Endodermal cell (in vitro differentiated cells): ENCODE measurements around the gene SOX13. TPM values are rescaled to one million over a fixed set of nuclear protein-coding genes. Genes with fewer than 3 reads are reported as not detected.

Source experiments
- DNase-seq: peaks from one replicate; pipeline ENCODE4 v3.0.0-alpha.2; 2017
- H3K27ac ChIP-seq: 2 replicates; pipeline ENCODE4 v1.5.1; 2013; ENCODE audit warnings: mild to moderate bottlenecking, low read depth, low read length, moderate library complexity
- H3K27me3 ChIP-seq: 2 replicates; pipeline ENCODE4 v1.6.1; 2013; ENCODE audit warnings: mild to moderate bottlenecking, low read length, moderate library complexity; ENCODE audit not compliant: insufficient read depth, control insufficient read depth, poor library complexity, severe bottlenecking
- H3K36me3 ChIP-seq: 2 replicates; pipeline ENCODE4 v1.7.0; 2013; ENCODE audit warnings: mild to moderate bottlenecking, low read length, moderate library complexity; ENCODE audit not compliant: control insufficient read depth, insufficient read depth
- H3K4me1 ChIP-seq: one replicate; pipeline ENCODE4 v1.7.0; 2013; ENCODE audit warnings: low read length; ENCODE audit not compliant: control insufficient read depth, insufficient read depth
- H3K4me3 ChIP-seq: 2 replicates; pipeline ENCODE4 v1.5.1; 2013; ENCODE audit warnings: mild to moderate bottlenecking, low read length, moderate library complexity
- H3K9ac ChIP-seq: 2 replicates; pipeline ENCODE4 v1.6.1; 2013; ENCODE audit warnings: mild to moderate bottlenecking, low read length, moderate library complexity; ENCODE audit not compliant: poor library complexity, severe bottlenecking; ENCODE audit errors: extremely low read depth
- H3K9me3 ChIP-seq: 2 replicates; pipeline ENCODE4 v1.6.1; 2013; ENCODE audit warnings: mild to moderate bottlenecking, low read length, moderate library complexity; ENCODE audit not compliant: control insufficient read depth
- H3K27ac Mint-ChIP-seq: 2 replicates; pipeline ENCODE4 v1.8.0; 2020; ENCODE audit warnings: mixed read lengths
- H3K27me3 Mint-ChIP-seq: 2 replicates; pipeline ENCODE4 v1.8.0; 2021; ENCODE audit warnings: mild to moderate bottlenecking, mixed read lengths; ENCODE audit not compliant: insufficient read depth
- H3K36me3 Mint-ChIP-seq: 2 replicates; pipeline ENCODE4 v1.8.0; 2020; ENCODE audit warnings: low read depth, mixed read lengths
- H3K4me1 Mint-ChIP-seq: 2 replicates; pipeline ENCODE4 v1.8.0; 2020; ENCODE audit warnings: mixed read lengths
- H3K4me3 Mint-ChIP-seq: 2 replicates; pipeline ENCODE4 v1.8.0; 2020; ENCODE audit warnings: mild to moderate bottlenecking, moderate library complexity, mixed read lengths
- H3K9me3 Mint-ChIP-seq: 2 replicates; pipeline ENCODE4 v1.8.0; 2020; ENCODE audit warnings: mild to moderate bottlenecking, mixed read lengths
- CTCF ChIP-seq: fragments of 200-600 bp; sonication (generic); conservative IDR thresholded peaks from 2 replicates; pipeline ENCODE4 v1.5.0; 2021; ENCODE audit warnings: antibody characterized with exemption, mild to moderate bottlenecking
- WGBS, 2 experiments: methylation state at CpG; one replicate each; pipeline versions ENCODE4 v1.1.5 to v1.1.7; 2013; ENCODE audit warnings: missing lambda C conversion rate in 2 of 2, mixed read lengths in 1 of 2; ENCODE audit not compliant: insufficient coverage in 1 of 2, insufficient read length in 1 of 2; 5-methylcytosine and 5-hydroxymethylcytosine counted together
- total RNA-seq, 2 donors: library from RNA; stranded (reverse); fragmentation: NEBNext Ultra II Directional in 1 of 2; extraction: Animal tissue kit (Norgen Biotek cat#: 25700) in 1 of 2; gene quantifications; 2 replicates in 1 of 2; 3 replicates in 1 of 2; pipeline ENCODE4 v1.2.1, GENCODE V29; 2021

Gene SOX13
- total RNA-seq, 2 donors from 2014 or later: 75.3 to 85.3 TPM

GRCh38 chr1:204077979-204078696, 5.2 kb downstream of the SOX13 start:
- peak; percentile 90 for DNase-seq
- H3K36me3 ChIP-seq: no peaks in the 10 kb centered on the region
- Mint-ChIP-seq H3K27ac (peak overlapping the region; percentile 95), H3K27me3 (peaks cover 2% of the 10 kb centered on the region), H3K9me3 (no peaks in the 10 kb centered on the region), H3K36me3 (peaks cover 4% of the 10 kb centered on the region), H3K4me1 (peaks cover 57% of the 10 kb centered on the region), H3K4me3 (peak overlapping the region; percentile 41)
- H3K9ac ChIP-seq: peak overlapping the region; percentile 30
- peak overlapping the region; percentile 66 for H3K4me3 ChIP-seq
- H3K9me3 ChIP-seq: no peaks in the 10 kb centered on the region
- WGBS, 2 experiments: 26 to 36% methylated on average over 12 to 17 of the region's 17 CpGs
- TF ChIP-seq CTCF: no peak
- no peaks in the 10 kb centered on the region for H3K27me3 ChIP-seq
- peaks cover 37% of the 10 kb centered on the region for H3K4me1 ChIP-seq
- H3K27ac ChIP-seq: peak overlapping the region; percentile 89

GRCh38 chr1:204079608-204079999, 6.7 kb downstream of the SOX13 start:
- Histone ChIP-seq H3K36me3 (no peaks in the 10 kb centered on the region), H3K9me3 (no peaks in the 10 kb centered on the region), H3K27ac (peak overlapping the region; percentile 54), H3K27me3 (no peaks in the 10 kb centered on the region), H3K9ac (peak overlapping the region; percentile 42), H3K4me3 (peak overlapping the region; percentile 25), H3K4me1 (peaks cover 47% of the 10 kb centered on the region)
- Mint-ChIP-seq H3K27me3 (peaks cover 2% of the 10 kb centered on the region), H3K4me3 (peak overlapping the region; percentile 43), H3K36me3 (peaks cover 4% of the 10 kb centered on the region), H3K27ac (peak overlapping the region; percentile 92), H3K4me1 (peaks cover 71% of the 10 kb centered on the region), H3K9me3 (no peaks in the 10 kb centered on the region)
- DNase-seq: peak; percentile 85
- TF ChIP-seq CTCF: no peak
- WGBS, 2 experiments: 64% methylated on average over 3 of the region's 3 CpGs; no CpG with 5 or more reads in 1 of the 2 experiments

GRCh38 chr1:204080163-204080903, 7.4 kb downstream of the SOX13 start:
- Histone ChIP-seq H3K4me3 (peak overlapping the region; percentile 25), H3K9me3 (no peaks in the 10 kb centered on the region), H3K9ac (peak overlapping the region; percentile 42), H3K4me1 (peaks cover 52% of the 10 kb centered on the region), H3K27ac (peak overlapping the region; percentile 54), H3K27me3 (no peaks in the 10 kb centered on the region), H3K36me3 (no peaks in the 10 kb centered on the region)
- DNase-seq: peak; percentile 99
- H3K4me3 Mint-ChIP-seq: peak overlapping the region; percentile 43
- peaks cover under 1% of the 10 kb centered on the region for H3K27me3 Mint-ChIP-seq
- H3K36me3 Mint-ChIP-seq: peaks cover 4% of the 10 kb centered on the region
- peaks cover 76% of the 10 kb centered on the region for H3K4me1 Mint-ChIP-seq
- TF ChIP-seq CTCF: no peak
- H3K9me3 Mint-ChIP-seq: no peaks in the 10 kb centered on the region
- WGBS, 2 experiments: 6% methylated on average over 8 of the region's 8 CpGs; no CpG with 5 or more reads in 1 of the 2 experiments
- H3K27ac Mint-ChIP-seq: peak overlapping the region; percentile 95
